ENCODE measurements around the gene NOS3. TPM values are rescaled to one million over a fixed set of nuclear protein-coding genes. Genes with fewer than 3 reads are reported as not detected.

Gene NOS3
- total RNA-seq, result 0.74 and 1.1 TPM in 2 replicates
- long read RNA-seq, result 0 reads

DNA sequence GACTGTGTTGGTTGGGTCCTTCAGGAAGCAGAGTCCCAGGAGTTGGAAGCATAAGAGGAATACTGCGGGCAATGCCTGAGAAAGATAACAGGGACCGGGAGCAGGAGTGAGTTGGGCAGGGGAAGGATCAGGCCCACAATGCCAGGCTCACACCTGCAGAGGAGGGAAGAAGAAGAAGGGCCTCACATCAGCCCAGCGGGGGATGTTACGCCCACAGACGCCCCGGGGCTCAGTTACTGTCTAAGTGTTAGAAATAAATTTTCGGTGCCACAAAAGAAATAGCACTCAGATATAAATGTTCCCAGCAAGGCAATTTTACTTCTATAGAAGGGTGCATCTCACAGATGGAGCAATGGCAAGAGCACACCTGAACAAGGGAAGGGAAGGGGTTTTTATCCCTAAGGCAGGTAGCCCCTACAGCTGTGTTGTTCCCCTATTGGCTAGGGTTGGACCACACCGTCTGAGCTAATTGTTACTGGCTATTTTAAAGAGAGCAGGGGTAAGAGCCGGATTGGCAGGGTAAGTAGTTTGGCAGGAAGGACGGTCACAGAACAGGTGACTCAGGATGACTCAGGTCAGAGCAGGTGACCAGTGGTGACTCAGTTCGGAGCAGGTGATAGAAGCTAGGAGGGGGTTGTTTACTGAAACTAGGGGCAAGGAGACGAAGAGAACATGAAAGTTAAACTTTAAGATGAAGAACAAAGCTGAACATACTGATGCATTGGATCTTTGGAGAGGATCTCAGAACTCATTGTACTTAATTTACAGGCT is at the start of gene NOS3:
NOS3 (plus strand) TSS at position 602 of the 771 bp plus-strand sequence. CDS start 2,787 bp downstream, outside the sequence.
- TF ChIP-seq, protein P1, sequence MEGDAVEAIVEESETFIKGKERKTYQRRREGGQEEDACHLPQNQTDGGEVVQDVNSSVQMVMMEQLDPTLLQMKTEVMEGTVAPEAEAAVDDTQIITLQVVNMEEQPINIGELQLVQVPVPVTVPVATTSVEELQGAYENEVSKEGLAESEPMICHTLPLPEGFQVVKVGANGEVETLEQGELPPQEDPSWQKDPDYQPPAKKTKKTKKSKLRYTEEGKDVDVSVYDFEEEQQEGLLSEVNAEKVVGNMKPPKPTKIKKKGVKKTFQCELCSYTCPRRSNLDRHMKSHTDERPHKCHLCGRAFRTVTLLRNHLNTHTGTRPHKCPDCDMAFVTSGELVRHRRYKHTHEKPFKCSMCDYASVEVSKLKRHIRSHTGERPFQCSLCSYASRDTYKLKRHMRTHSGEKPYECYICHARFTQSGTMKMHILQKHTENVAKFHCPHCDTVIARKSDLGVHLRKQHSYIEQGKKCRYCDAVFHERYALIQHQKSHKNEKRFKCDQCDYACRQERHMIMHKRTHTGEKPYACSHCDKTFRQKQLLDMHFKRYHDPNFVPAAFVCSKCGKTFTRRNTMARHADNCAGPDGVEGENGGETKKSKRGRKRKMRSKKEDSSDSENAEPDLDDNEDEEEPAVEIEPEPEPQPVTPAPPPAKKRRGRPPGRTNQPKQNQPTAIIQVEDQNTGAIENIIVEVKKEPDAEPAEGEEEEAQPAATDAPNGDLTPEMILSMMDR (IDR thresholded peaks at IDR 0.05; ENCODE audit: unreplicated experiment), result no peak
- DNase-seq (ENCODE audit: low spot score, unreplicated experiment), result no peak
- Mint-ChIP-seq H3K4me3 (ENCODE audit: low read depth) (no peak within 1 kb of the TSS), H3K27me3 (peaks cover 38% of the 10 kb centered on the region), H3K27ac (no peak within 1 kb of the TSS), H3K9me3 (ENCODE audit: low read depth) (no peaks in the 10 kb centered on the region), H3K36me3 (ENCODE audit: insufficient read depth) (no peaks in the 10 kb centered on the region), H3K4me1 (ENCODE audit: low read depth) (no peaks in the 10 kb centered on the region)

DNA sequence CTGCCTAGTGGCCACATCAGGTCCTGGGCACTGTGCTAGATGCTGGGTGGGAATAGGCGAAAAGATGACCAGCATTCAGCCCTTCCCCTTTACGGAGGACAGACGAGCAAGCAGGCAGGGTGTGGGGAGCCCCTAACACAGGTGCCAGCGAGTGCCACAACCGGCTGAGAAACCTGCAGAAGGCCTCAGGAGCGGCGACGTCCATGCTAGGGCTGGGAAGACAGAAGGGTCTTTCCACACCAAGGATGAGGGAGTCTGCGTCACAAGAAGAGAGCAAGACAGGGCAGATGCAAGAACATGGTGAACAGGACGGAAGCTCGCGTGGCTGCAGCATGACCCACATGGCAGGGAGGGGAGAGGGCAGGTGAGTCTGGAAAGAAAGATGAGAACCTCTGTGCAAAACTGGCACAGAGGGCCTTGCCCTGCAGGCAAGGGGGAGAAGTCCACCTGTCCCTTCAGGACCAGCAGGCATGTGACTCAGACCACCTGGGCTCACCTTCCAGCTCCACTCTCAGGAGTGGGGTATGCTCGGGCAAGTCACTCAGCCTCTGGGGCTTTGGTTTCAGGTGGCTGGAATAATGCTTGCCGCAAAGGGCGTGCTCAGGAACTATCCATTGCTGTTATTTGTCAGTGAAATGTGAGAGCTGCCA is 49.3 kb upstream of the NOS3 start:
- DNase-seq (ENCODE audit: low spot score, unreplicated experiment), result no peak
- TF ChIP-seq, protein P1 (IDR thresholded peaks at IDR 0.05; ENCODE audit: unreplicated experiment), result no peak
- Mint-ChIP-seq H3K27me3 (peaks cover 28% of the 10 kb centered on the region), H3K9me3 (ENCODE audit: low read depth) (no peaks in the 10 kb centered on the region), H3K4me1 (ENCODE audit: low read depth) (no peaks in the 10 kb centered on the region), H3K4me3 (ENCODE audit: low read depth) (no peak overlapping the region), H3K27ac (no peak overlapping the region), H3K36me3 (ENCODE audit: insufficient read depth) (no peaks in the 10 kb centered on the region)

DNA sequence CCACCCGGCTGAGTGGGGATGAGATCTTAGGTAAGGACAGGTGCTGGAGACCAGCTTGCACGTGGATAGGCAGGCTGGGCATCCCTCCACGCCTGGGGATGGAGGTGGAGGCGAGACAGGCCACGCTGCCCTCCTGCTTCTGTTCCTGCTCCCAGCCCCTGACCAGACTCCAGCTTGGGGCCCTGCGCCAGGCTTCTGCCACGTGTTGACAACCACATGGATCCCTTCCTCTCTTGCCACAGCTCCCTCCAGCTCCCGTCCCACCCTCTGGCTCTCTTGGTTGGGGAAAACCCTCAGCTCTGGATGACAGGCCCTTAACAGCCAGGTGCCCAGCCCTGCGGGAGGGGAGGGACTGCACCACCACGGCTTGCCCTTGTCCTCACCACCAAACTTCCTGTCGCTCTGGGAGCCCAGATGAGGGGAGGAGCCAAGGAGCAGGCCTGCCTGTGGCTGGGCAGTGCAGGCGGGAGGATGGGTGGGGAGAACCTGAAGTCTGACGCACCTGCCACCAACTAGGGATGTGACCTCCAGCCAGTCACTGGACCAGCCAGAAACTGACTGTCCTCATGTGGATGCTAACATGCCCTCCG is 48.7 kb upstream of the NOS3 start:
- no peak for DNase-seq (ENCODE audit: low spot score, unreplicated experiment)
- no peak overlapping the region for H3K27ac Mint-ChIP-seq
- TF ChIP-seq, protein P1 (IDR thresholded peaks at IDR 0.05; ENCODE audit: unreplicated experiment), result no peak
- no peaks in the 10 kb centered on the region for H3K9me3 Mint-ChIP-seq (ENCODE audit: low read depth)
- H3K4me3 Mint-ChIP-seq (ENCODE audit: low read depth), result no peak overlapping the region
- H3K4me1 Mint-ChIP-seq (ENCODE audit: low read depth), result no peaks in the 10 kb centered on the region
- H3K36me3 Mint-ChIP-seq (ENCODE audit: insufficient read depth), result no peaks in the 10 kb centered on the region
- peaks cover 27% of the 10 kb centered on the region for H3K27me3 Mint-ChIP-seq

DNA sequence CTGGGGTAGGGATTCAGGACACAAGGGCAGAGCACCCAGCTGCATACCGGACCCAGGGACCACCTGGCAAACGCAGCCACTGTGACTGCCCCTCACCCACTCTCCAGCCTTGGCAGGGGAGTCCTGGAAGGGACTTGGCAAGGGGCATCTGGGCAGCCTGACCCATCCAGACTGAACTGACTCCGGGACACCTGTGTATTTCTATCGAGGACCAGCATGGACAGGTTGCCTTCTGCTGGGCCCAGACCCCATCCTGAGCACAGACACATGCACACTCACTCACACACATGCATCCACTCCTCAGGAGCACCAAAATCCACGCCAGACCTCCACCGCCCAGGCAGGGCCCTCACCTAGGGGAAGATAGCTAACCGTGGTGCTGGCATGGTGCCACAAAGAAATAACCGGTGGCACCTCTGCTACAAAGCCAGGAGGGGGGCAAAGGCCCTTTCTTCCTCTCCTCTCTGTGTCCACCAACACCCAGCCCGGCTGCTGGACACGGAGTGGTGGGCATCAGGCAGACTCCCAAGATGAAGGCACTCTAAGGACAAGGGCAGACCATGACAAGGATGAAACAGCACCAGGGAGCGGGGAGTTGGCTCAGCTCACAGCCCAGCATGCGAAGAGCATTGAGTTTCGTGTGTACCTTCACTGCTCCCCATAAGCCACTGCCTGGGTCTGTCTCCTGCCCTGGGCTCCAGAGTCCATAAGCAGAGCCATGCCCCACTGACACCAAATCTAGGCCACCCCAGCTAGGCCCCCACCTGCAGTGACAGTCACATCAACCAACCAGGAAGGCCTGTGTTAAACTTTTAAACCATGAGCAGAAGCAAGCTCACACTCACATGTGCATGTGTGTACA is 48.0 kb upstream of the NOS3 start:
- DNase-seq (ENCODE audit: low spot score, unreplicated experiment), result no peak
- TF ChIP-seq, protein P1 (IDR thresholded peaks at IDR 0.05; ENCODE audit: unreplicated experiment), result no peak
- Mint-ChIP-seq H3K36me3 (ENCODE audit: insufficient read depth) (no peaks in the 10 kb centered on the region), H3K4me1 (ENCODE audit: low read depth) (no peaks in the 10 kb centered on the region), H3K27ac (no peak overlapping the region), H3K27me3 (peaks cover 20% of the 10 kb centered on the region), H3K4me3 (ENCODE audit: low read depth) (no peak overlapping the region), H3K9me3 (ENCODE audit: low read depth) (no peaks in the 10 kb centered on the region)

DNA sequence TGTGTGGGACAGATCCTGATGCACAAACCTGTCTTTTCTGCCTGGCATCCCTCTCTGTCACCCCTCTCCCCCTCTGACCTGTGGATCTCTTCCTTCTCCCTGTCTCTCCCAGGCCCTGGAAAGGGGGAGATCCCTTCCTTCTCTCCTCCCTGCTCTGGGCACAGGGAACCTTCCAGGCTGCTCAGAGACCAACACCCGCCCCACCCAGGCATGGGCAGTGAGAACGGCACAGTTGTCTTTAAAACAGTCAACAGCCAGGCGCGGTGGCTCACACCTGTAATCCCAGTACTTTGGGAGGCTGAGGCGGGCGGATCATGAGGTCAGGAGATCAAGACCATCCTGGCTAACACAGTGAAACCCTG is 47.4 kb upstream of the NOS3 start:
- TF ChIP-seq, protein P1 (IDR thresholded peaks at IDR 0.05; ENCODE audit: unreplicated experiment), result no peak
- Mint-ChIP-seq H3K36me3 (ENCODE audit: insufficient read depth) (no peaks in the 10 kb centered on the region), H3K4me1 (ENCODE audit: low read depth) (no peaks in the 10 kb centered on the region), H3K4me3 (ENCODE audit: low read depth) (no peak overlapping the region), H3K27ac (no peak overlapping the region), H3K27me3 (peaks cover 14% of the 10 kb centered on the region), H3K9me3 (ENCODE audit: low read depth) (no peaks in the 10 kb centered on the region)
- DNase-seq (ENCODE audit: low spot score, unreplicated experiment), result no peak
